ENCODE results near the gene DYRK1B. TPM values are rescaled to one million over a fixed set of nuclear protein-coding genes. Genes with fewer than 3 reads are reported as not detected.

The DYRK1B gene
- total RNA-seq, 2 experiments from 2014 or later = 15.8 to 17.3 TPM

DNA sequence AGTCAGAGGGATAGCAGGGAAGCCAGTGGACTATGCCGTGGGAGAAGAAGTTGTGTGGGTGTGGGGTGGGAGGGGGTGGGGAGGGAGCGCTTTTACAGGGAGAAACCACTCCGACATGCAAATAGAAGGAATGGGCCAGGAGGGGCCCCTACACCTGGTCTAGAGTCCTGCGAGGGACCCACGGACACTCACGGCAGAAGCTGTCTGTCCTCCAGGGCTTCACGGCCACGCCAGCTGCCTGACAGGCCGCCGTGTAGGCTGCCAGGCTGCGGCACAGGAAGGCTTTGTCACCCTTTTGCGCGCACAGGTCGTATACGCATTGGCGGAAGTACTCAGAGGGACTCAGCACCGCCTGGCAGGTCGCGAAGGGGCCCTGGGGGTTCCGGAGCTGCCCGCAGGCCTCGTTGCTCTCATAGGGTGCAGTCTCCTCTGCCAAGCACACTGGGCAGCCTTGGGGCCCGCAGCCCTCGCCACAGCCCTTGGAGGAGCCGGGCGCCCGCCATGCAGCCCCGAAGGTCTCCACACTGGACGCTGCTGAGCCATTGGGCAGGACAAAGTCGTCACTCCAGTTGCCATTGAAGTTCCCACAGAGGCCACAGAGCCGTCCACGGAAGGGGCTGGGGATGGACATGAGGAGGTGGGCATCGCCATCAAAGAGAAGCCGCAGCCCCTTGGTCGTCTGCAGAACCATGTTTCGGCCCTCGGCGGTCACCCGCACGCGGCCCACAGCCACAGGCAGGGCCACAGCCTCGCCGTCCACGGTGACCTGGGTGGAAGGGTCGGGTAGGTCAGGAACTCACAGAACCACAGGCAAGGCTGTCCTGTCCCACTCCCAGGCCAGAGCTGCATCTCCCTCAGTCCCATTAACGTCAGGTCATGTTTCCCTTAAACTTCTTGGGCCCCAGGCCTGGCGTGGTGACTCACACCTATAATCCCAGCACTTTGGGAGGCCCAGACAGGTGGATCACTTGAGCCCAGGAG is 38.2 kb upstream of the DYRK1B start:
- H3K36me3 Mint-ChIP-seq = no peaks in the 10 kb centered on the region
- H3K9me3 Mint-ChIP-seq = no peaks in the 10 kb centered on the region
- no peak overlapping the region for H3K27ac Mint-ChIP-seq
- no peak for ATAC-seq (ENCODE audit: low read depth)
- no peak overlapping the region for H3K4me3 Mint-ChIP-seq
- no peaks in the 10 kb centered on the region for H3K4me1 Mint-ChIP-seq
- H3K27me3 Mint-ChIP-seq = no peaks in the 10 kb centered on the region
- no peak for DNase-seq
- POLR2A ChIA-PET = no interaction called here

DNA sequence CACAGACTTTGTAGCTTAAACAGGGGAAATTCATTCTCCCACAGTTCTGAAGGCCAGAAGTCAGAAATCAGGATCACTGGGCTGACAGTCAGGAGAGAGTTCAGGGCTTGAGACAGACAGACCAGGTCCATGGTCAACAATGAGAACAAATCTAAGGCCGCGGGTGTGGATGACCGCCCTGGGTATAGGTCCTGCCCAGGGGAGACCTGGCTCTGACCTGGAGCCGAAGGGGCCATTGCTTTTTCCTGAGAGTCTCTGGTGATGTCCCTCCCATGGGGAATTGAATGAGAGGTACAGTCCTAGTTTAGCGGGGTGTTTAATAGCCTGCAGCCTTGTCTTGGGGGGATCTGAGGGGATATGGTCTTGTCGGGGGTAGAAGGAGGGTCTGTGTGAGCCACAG is 37.4 kb upstream of the DYRK1B start:
- no peak for DNase-seq
- H3K4me3 Mint-ChIP-seq = no peak overlapping the region
- no peak for ATAC-seq (ENCODE audit: low read depth)
- H3K4me1 Mint-ChIP-seq = no peaks in the 10 kb centered on the region
- no peaks in the 10 kb centered on the region for H3K9me3 Mint-ChIP-seq
- POLR2A ChIA-PET = no interaction called here
- no peaks in the 10 kb centered on the region for H3K36me3 Mint-ChIP-seq
- H3K27ac Mint-ChIP-seq = no peak overlapping the region
- no peaks in the 10 kb centered on the region for H3K27me3 Mint-ChIP-seq

GRCh38 chr19:39870171-39870971 is 36.4 kb upstream of the DYRK1B start:
- Mint-ChIP-seq H3K27ac (no peak overlapping the region), H3K27me3 (no peaks in the 10 kb centered on the region), H3K36me3 (no peaks in the 10 kb centered on the region), H3K9me3 (no peaks in the 10 kb centered on the region), H3K4me3 (no peak overlapping the region), H3K4me1 (no peaks in the 10 kb centered on the region)
- POLR2A ChIA-PET = interaction anchor here (0.6 kb wide), 1 partner anchor 103 kb away, joined by 3 read pairs; no protein-coding TSS in a partner anchor
- ATAC-seq (ENCODE audit: low read depth) = no peak
- no peak for DNase-seq

DNA sequence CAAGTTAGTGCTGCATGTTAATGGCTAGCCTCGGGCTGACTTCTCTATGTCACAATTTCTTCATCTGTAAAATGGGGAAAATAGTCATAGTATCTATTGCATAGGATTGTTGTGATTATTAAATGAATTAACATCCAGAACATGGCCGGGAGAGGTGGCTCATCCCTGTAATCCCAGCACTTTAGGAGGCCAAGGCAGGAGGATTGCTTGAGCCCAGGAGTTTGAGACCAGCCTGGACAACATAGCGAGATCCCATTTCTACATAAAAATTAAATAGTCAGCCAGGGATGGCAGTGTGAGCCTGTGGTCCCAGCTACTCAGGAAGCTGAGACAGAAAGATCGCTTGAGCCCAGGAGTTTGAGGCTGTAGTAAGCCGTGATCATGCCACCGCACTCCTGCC is 34.0 kb upstream of the DYRK1B start:
- ATAC-seq (ENCODE audit: low read depth) = no peak
- Mint-ChIP-seq H3K4me3 (no peak overlapping the region), H3K9me3 (no peaks in the 10 kb centered on the region), H3K27me3 (no peaks in the 10 kb centered on the region), H3K36me3 (no peaks in the 10 kb centered on the region), H3K27ac (no peak overlapping the region), H3K4me1 (no peaks in the 10 kb centered on the region)
- no peak for DNase-seq
- POLR2A ChIA-PET = no interaction called here

- H3K9me3 Mint-ChIP-seq = no peaks in the 10 kb centered on the region
- POLR2A ChIA-PET = no interaction called here
- no peak overlapping the region for H3K4me3 Mint-ChIP-seq
- DNase-seq (no peak), ATAC-seq (ENCODE audit: low read depth) (no peak)
- H3K36me3 Mint-ChIP-seq = no peaks in the 10 kb centered on the region
- no peaks in the 10 kb centered on the region for H3K4me1 Mint-ChIP-seq
- H3K27me3 Mint-ChIP-seq = no peaks in the 10 kb centered on the region
- H3K27ac Mint-ChIP-seq = no peak overlapping the region
These were observed 33.2 kb upstream of the DYRK1B start for GRCh38 chr19:39867133-39867532.

DNA sequence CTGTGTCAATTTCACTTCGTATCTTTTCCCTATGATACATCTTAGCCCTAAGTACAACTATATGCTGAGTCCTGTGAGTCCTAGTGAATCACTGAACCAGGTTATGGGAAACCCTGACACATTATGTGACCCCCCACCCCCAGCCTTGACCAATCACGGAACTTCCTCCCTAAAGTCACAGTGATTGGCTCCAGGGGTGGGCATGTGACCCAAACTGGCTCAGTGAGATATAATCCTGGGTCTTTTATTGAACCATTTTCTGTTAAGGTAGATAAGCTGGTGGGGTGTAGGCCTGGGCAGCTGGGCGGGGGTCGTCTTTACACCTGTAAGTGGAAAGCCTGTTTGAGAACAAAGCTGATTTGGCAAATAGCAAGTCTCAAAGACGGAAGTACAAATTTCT is 32.0 kb upstream of the DYRK1B start:
- no peaks in the 10 kb centered on the region for H3K36me3 Mint-ChIP-seq

DNA sequence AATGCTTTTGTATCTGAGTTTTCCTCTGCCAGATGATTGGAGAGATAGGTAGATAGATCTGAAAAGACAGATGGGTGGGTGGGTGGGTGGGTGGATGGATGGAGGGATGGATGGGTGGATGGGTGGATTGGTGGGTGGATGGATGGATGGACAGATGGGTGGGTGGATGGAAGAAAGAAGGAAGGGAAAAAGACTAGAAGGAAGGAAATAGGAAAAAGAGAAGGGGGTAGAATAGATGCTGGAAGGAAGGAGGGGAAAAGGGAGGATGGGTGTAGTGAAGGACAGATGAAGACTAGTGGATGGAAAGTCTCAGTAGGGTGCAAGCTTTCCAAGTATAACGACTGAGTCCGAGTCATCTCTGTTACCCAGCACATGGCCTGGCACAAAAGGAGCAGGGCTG is 31.2 kb upstream of the DYRK1B start:
- Mint-ChIP-seq H3K4me1 (no peaks in the 10 kb centered on the region), H3K27me3 (no peaks in the 10 kb centered on the region), H3K27ac (no peak overlapping the region), H3K9me3 (no peaks in the 10 kb centered on the region), H3K36me3 (no peaks in the 10 kb centered on the region), H3K4me3 (no peak overlapping the region)
- DNase-seq = no peak
- POLR2A ChIA-PET = no interaction called here
- no peak for ATAC-seq (ENCODE audit: low read depth)

More for the DNA sequence above, 32.0 kb upstream of the DYRK1B start:
- no peaks in the 10 kb centered on the region for H3K4me1 Mint-ChIP-seq
- no peak for DNase-seq
- H3K27me3 Mint-ChIP-seq = no peaks in the 10 kb centered on the region
- no peak overlapping the region for H3K4me3 Mint-ChIP-seq
- H3K9me3 Mint-ChIP-seq = no peaks in the 10 kb centered on the region
- POLR2A ChIA-PET = no interaction called here
- no peak for ATAC-seq (ENCODE audit: low read depth)
- no peak overlapping the region for H3K27ac Mint-ChIP-seq

GRCh38 chr19:39864118-39864517 is 30.2 kb upstream of the DYRK1B start:
- no peaks in the 10 kb centered on the region for H3K9me3 Mint-ChIP-seq
- no peak overlapping the region for H3K4me3 Mint-ChIP-seq
- peak overlapping the region; percentile 9 for H3K27ac Mint-ChIP-seq
- no peak for ATAC-seq (ENCODE audit: low read depth)
- no peak for DNase-seq
- no peaks in the 10 kb centered on the region for H3K27me3 Mint-ChIP-seq
- H3K36me3 Mint-ChIP-seq = no peaks in the 10 kb centered on the region
- no peaks in the 10 kb centered on the region for H3K4me1 Mint-ChIP-seq
- POLR2A ChIA-PET = no interaction called here

GRCh38 chr19:39858541-39858940 is 24.6 kb upstream of the DYRK1B start:
- Mint-ChIP-seq H3K27ac (no peak overlapping the region), H3K27me3 (peaks cover 5% of the 10 kb centered on the region), H3K4me3 (no peak overlapping the region), H3K36me3 (no peaks in the 10 kb centered on the region), H3K4me1 (no peaks in the 10 kb centered on the region), H3K9me3 (no peaks in the 10 kb centered on the region)
- DNase-seq = no peak
- POLR2A ChIA-PET = no interaction called here
- no peak for ATAC-seq (ENCODE audit: low read depth)

GRCh38 chr19:39852882-39853281 is 18.9 kb upstream of the DYRK1B start:
- POLR2A ChIA-PET = no interaction called here
- no peaks in the 10 kb centered on the region for H3K36me3 Mint-ChIP-seq
- DNase-seq (no peak), ATAC-seq (ENCODE audit: low read depth) (no peak)
- no peaks in the 10 kb centered on the region for H3K4me1 Mint-ChIP-seq
- H3K27me3 Mint-ChIP-seq = peaks cover 4% of the 10 kb centered on the region
- H3K9me3 Mint-ChIP-seq = no peaks in the 10 kb centered on the region
- H3K27ac Mint-ChIP-seq = no peak overlapping the region
- H3K4me3 Mint-ChIP-seq = no peak overlapping the region

DNA sequence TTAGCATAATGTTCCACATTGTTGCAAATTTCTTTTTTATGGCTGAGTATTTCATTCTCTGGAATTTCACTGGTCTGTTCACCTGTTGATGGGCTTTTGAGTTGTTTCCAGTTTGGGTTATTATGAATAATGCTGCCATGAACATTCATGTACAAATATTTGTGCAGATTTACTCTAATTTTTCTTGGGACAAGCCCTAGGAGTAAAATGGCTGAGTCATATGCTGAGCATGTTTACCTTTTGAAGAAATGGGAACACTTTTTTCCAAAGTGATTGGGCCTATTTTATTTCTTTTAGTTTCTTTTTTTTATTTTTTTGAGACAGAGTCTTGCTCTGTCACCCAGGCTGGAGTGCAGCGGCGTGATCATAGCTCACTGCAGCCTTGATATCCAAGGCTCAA is 16.9 kb upstream of the DYRK1B start:
- ATAC-seq (ENCODE audit: low read depth) (no peak), DNase-seq (no peak)
- no peak overlapping the region for H3K27ac Mint-ChIP-seq
- H3K27me3 Mint-ChIP-seq = peaks cover 4% of the 10 kb centered on the region
- no peak overlapping the region for H3K4me3 Mint-ChIP-seq
- H3K36me3 Mint-ChIP-seq = no peaks in the 10 kb centered on the region
- peaks cover 8% of the 10 kb centered on the region for H3K4me1 Mint-ChIP-seq
- POLR2A ChIA-PET = no interaction called here
- H3K9me3 Mint-ChIP-seq = no peaks in the 10 kb centered on the region

DNA sequence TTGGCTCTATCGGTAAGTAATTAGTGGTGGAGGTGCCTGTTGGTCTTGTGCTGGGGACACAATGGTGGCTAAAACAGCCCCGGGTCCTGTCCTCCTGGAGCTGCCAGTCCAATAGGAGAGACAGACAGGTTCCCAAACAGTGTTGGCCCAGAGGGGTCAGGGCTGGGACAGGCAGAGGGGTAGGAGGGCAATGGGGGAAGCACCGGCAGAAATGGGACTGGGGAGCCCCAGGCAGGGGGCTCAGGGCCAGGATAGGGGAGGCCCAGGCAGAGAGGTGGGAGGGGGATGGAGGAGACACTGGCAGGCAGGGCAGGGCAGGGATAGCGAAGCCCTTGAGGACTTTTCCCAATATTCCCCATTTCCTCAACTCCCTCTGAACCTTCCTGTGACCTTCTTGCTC is 14.4 kb upstream of the DYRK1B start:
- Mint-ChIP-seq H3K4me3 (no peak overlapping the region), H3K27ac (no peak overlapping the region), H3K36me3 (no peaks in the 10 kb centered on the region), H3K4me1 (peaks cover 23% of the 10 kb centered on the region), H3K9me3 (no peaks in the 10 kb centered on the region), H3K27me3 (peaks cover 2% of the 10 kb centered on the region)
- no peak for ATAC-seq (ENCODE audit: low read depth)
- no peak for DNase-seq
- POLR2A ChIA-PET = no interaction called here

- Mint-ChIP-seq H3K4me1 (peaks cover 31% of the 10 kb centered on the region), H3K36me3 (no peaks in the 10 kb centered on the region), H3K27ac (no peak overlapping the region), H3K9me3 (no peaks in the 10 kb centered on the region), H3K4me3 (no peak overlapping the region), H3K27me3 (peaks cover 2% of the 10 kb centered on the region)
- DNase-seq = no peak
- POLR2A ChIA-PET = interaction anchor here (4.6 kb wide), 1 partner anchor 122 kb away, joined by 36 read pairs; the partner anchor contains the start of gene PSMC4
- no peak for ATAC-seq (ENCODE audit: low read depth)
These were observed 13.6 kb upstream of the DYRK1B start for GRCh38 chr19:39847525-39847924.

Measured in activated naive CD8-positive, alpha-beta T cell treated with anti-CD3 and anti-CD28 coated beads, Interleukin-2, amount 10 ng/mL, durations not matched to agents 7 days and 5 days (primary cell).